Measurements from ENCODE around the gene AP2A2.

Gene AP2A2

DNA sequence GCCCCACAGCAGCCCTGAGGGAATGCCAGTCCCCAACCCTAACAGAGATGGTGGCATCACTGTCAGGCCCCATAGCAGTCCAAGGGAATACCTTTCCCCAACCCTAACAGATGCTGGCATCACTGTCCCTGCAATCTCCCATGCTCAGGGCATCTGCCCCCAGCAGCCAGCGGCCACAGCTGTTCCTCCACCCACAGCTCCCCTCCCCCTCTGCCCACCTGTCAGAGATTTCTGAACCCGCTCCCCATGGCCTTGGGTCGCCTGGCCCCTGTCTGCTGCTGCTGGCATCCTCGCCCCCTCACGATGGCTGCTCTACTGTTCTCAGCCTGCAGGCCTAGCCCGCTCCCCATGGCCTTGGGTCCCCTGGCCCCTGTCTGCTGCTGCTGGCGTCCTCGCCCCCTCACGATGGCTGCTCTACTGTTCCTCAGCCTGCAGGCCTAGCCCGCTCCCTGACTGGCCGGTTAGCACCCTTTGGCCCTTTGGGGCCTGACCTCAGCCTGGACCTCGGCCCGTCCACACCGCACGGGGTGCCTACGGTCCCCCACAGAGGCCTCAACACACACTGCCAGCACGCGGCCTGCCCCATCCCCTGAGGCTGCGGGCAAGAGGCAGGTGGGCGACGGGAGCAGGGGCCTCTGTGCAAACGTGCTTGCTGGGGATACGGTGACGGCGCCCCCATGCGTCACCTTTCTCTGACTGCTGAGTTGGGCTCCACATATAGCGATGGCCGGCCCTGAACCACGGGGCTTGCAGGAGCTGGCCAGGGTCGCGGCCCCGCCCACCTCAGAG lies 35.8 kb upstream of the AP2A2 start:
- H3K27me3 ChIP-seq (ENCODE audit: insufficient read depth, low read length), result no peaks in the 10 kb centered on the region
- peaks cover 8% of the 10 kb centered on the region; the same call in 1 of the 2 replicates for H3K4me1 ChIP-seq (ENCODE audit: insufficient read depth, low read length)
- H3K27ac ChIP-seq (ENCODE audit: low read depth, low read length), result no peak overlapping the region
- H3K9ac ChIP-seq (ENCODE audit: low read depth, low read length), result no peak overlapping the region
- 91% methylated on average over 32 of the region's 32 CpGs for WGBS
- H3K36me3 ChIP-seq (ENCODE audit: insufficient read depth, low read length), result peaks cover 15% of the 10 kb centered on the region
- H3K4me3 ChIP-seq (ENCODE audit: low read length), result no peak overlapping the region
- no peaks in the 10 kb centered on the region for H3K9me3 ChIP-seq (ENCODE audit: insufficient read depth, low read depth, low read length)

DNA sequence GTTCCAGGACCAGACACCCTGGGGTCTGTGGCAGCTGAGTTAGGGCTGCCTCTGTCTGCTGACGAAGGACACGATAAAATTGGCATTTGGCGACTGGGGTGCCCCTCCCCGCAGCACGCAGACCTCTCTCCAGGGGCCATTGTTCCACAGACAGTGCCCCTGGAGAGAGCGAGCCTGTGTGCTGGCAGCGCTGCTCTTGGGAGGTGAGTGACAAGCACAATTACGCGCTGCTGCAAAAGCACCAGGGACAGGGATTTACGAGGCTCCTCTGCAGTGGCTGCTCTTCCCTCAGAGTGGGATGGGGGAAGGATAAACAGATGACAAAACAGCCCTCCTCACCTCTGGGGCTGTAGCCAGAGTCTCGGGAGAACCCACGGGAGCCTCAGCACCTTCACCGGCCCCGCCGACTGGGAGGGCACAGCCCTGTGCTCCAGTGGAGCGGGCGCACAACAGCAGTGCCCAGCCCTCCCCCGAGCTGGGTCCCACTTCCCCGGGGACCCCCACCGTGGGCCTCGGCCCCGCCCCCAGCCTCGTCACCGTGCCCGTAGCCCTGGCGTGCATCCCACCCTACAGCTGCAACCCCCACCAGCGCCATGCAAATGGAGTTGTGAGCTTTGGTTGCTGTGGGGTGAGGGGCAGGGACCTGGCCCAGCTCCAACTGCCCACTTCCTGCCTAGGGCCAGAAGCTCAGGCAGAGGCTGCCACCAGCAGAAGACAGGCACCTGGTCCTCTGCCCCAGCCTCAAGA lies 34.7 kb upstream of the AP2A2 start:
- 70% methylated on average over 27 of the region's 27 CpGs for WGBS
- Histone ChIP-seq H3K36me3 (ENCODE audit: insufficient read depth, low read length) (peaks cover 15% of the 10 kb centered on the region), H3K9me3 (ENCODE audit: insufficient read depth, low read depth, low read length) (no peaks in the 10 kb centered on the region), H3K9ac (ENCODE audit: low read depth, low read length) (no peak overlapping the region; the same call in 1 of the 2 replicates), H3K4me3 (ENCODE audit: low read length) (no peak overlapping the region), H3K4me1 (ENCODE audit: insufficient read depth, low read length) (peaks cover 8% of the 10 kb centered on the region; the same call in 1 of the 2 replicates), H3K27me3 (ENCODE audit: insufficient read depth, low read length) (no peaks in the 10 kb centered on the region), H3K27ac (ENCODE audit: low read depth, low read length) (no peak overlapping the region; the same call in 1 of the 2 replicates)

DNA sequence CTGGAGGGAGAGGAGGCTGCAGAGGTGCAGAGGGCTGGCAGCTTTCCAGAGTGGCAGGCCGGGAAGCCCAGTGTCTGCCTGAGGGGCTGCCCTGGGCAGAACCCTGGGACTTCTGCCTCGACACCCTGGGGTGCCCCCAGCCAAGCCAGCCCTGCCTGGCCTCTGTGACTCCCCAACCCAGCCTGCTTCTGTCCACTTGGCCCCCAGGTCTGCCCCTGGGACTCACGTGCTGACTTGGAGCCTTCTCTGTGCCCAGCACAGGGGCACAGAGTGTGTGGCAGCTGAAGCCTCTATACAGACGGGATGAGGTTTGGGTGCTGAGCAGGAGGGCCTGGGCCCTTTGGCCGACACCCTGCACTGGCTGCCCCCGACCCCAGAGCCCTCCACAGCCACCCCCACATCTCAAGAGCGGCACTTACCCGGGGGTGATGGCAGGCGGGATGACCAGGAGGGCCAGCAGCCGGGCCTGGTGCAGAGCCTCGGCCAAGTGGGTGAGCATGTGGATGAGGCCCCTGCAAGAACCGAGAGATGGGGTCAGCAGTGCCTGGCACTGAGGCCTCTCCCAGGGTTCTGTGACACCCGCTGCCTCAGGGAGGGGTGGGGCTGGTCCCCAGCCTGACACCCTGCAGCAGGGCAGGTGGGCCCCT lies 32.5 kb upstream of the AP2A2 start:
- Histone ChIP-seq H3K9me3 (ENCODE audit: insufficient read depth, low read depth, low read length) (no peaks in the 10 kb centered on the region), H3K27me3 (ENCODE audit: insufficient read depth, low read length) (no peaks in the 10 kb centered on the region), H3K4me3 (ENCODE audit: low read length) (no peak overlapping the region), H3K9ac (ENCODE audit: low read depth, low read length) (no peak overlapping the region), H3K4me1 (ENCODE audit: insufficient read depth, low read length) (peaks cover 8% of the 10 kb centered on the region; the same call in 1 of the 2 replicates), H3K36me3 (ENCODE audit: insufficient read depth, low read length) (0 out of 2 replicates have a peak, but pooled peaks cover 1% of the 10 kb centered on the region), H3K27ac (ENCODE audit: low read depth, low read length) (no peak overlapping the region)
- 94% methylated on average over 13 of the region's 13 CpGs for WGBS

- Histone ChIP-seq H3K27ac (ENCODE audit: low read depth, low read length) (no peak overlapping the region), H3K36me3 (ENCODE audit: insufficient read depth, low read length) (peaks cover 17% of the 10 kb centered on the region), H3K4me3 (ENCODE audit: low read length) (no peak overlapping the region), H3K4me1 (ENCODE audit: insufficient read depth, low read length) (peaks cover 8% of the 10 kb centered on the region; the same call in 1 of the 2 replicates), H3K27me3 (ENCODE audit: insufficient read depth, low read length) (no peaks in the 10 kb centered on the region), H3K9me3 (ENCODE audit: insufficient read depth, low read depth, low read length) (no peaks in the 10 kb centered on the region), H3K9ac (ENCODE audit: low read depth, low read length) (no peak overlapping the region)
- WGBS, result 92% methylated on average over 12 of the region's 12 CpGs
Measured at GRCh38 chr11:894575-895201, 31.0 kb upstream of the AP2A2 start.

DNA sequence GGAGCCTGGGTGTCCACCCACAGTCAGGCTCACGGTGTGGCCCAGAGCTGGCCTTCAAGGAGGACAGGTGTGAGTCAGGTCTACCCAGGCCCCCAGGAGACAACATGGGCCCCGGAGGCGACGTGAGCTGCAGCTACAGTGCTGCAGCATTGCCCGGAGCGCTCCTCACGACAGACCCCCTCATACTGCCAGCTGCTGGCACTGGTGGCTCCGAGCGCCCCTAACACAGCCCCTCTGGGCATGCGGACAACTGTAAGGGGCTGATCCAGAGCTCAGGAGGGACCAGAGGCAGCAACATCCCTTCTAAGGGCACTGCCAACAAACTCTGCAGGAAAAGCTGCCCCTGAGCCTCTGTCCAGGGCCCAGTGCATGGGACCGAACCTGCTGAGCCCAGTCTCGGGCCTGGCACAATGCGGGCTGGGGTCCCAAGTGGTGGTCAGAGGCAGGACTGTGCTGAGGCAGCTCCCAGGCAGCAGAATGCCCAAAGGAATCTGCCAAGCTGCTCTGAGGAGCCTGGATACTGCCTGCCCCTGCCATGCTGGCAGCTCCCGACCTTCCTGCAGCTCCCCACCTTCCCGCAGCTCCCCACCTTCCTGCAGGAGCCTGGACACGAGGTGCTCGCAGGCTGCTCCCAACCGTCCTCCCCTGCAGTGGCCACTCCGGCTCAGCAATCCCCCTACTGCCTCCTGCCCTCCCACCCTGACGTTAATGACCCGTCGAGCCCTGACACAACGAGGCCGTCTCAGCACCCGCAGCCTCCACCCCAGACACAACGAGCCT lies 30.1 kb upstream of the AP2A2 start:
- WGBS, result 94% methylated on average over 26 of the region's 26 CpGs
- Histone ChIP-seq H3K27me3 (ENCODE audit: insufficient read depth, low read length) (no peaks in the 10 kb centered on the region), H3K9ac (ENCODE audit: low read depth, low read length) (no peak overlapping the region), H3K4me1 (ENCODE audit: insufficient read depth, low read length) (peaks cover 8% of the 10 kb centered on the region; the same call in 1 of the 2 replicates), H3K4me3 (ENCODE audit: low read length) (no peak overlapping the region), H3K9me3 (ENCODE audit: insufficient read depth, low read depth, low read length) (no peaks in the 10 kb centered on the region), H3K27ac (ENCODE audit: low read depth, low read length) (no peak overlapping the region), H3K36me3 (ENCODE audit: insufficient read depth, low read length) (peaks cover 25% of the 10 kb centered on the region)

DNA sequence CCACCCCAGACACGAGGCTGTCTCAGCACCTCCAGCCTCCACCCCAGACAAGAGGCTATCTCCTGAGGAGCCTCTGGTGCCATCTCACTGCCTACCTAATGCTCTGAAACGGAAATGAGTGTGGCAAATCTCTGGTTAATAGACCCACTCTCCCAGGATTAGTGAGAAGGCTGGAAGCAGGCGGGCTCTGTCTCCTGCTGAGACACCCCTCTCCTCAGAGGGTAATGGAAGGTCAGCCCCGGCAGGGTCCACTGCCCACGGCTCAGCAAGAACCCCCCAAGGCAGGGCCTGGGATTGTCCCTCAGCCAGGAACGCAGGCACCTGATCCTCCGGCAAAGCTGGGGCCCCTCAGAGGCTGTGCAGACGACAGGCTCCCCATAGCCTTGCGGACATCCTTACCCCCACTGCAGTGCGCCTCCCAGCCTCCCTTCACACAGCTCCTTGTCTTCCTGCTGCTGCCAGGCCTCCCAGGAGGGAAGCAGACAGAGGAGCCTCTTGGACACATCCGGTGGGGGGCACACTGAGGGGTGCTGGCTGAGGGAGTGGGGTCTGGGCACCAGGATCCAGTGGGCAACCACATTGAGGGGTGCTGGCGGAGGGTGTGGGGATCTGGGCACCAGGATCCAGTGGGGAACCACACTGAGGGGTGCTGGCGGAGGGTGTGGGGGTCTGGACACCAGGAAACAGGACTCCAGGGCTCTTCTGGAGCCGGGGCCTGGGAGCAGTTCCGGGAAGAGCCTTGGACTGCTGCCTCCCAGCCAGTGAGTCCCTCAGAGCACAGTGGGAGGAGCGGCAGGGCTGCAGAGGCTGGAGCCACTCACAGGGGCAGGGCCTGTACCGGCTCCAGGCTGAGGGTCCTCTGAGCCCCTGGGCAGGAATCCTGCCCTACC lies 28.2 kb upstream of the AP2A2 start:
- Histone ChIP-seq H3K36me3 (ENCODE audit: insufficient read depth, low read length) (peaks cover 45% of the 10 kb centered on the region), H3K4me1 (ENCODE audit: insufficient read depth, low read length) (no peaks in the 10 kb centered on the region), H3K9me3 (ENCODE audit: insufficient read depth, low read depth, low read length) (no peaks in the 10 kb centered on the region), H3K4me3 (ENCODE audit: low read length) (no peak overlapping the region), H3K9ac (ENCODE audit: low read depth, low read length) (no peak overlapping the region), H3K27ac (ENCODE audit: low read depth, low read length) (no peak overlapping the region), H3K27me3 (ENCODE audit: insufficient read depth, low read length) (no peaks in the 10 kb centered on the region)
- WGBS, result 91% methylated on average over 17 of the region's 17 CpGs

GRCh38 chr11:898143-898511 lies 27.5 kb upstream of the AP2A2 start:
- Histone ChIP-seq H3K27ac (ENCODE audit: low read depth, low read length) (no peak overlapping the region), H3K27me3 (ENCODE audit: insufficient read depth, low read length) (no peaks in the 10 kb centered on the region), H3K4me3 (ENCODE audit: low read length) (no peak overlapping the region), H3K9me3 (ENCODE audit: insufficient read depth, low read depth, low read length) (no peaks in the 10 kb centered on the region), H3K9ac (ENCODE audit: low read depth, low read length) (no peak overlapping the region), H3K36me3 (ENCODE audit: insufficient read depth, low read length) (peaks cover 51% of the 10 kb centered on the region), H3K4me1 (ENCODE audit: insufficient read depth, low read length) (no peaks in the 10 kb centered on the region)
- WGBS, result 87% methylated on average over 10 of the region's 10 CpGs

- WGBS, result 93% methylated on average over 22 of the region's 22 CpGs
- H3K4me3 ChIP-seq (ENCODE audit: low read length), result no peak overlapping the region
- peaks cover 57% of the 10 kb centered on the region for H3K36me3 ChIP-seq (ENCODE audit: insufficient read depth, low read length)
- no peaks in the 10 kb centered on the region for H3K9me3 ChIP-seq (ENCODE audit: insufficient read depth, low read depth, low read length)
- H3K27me3 ChIP-seq (ENCODE audit: insufficient read depth, low read length), result no peaks in the 10 kb centered on the region
- H3K4me1 ChIP-seq (ENCODE audit: insufficient read depth, low read length), result no peaks in the 10 kb centered on the region
- no peak overlapping the region for H3K27ac ChIP-seq (ENCODE audit: low read depth, low read length)
- H3K9ac ChIP-seq (ENCODE audit: low read depth, low read length), result no peak overlapping the region
Measured at GRCh38 chr11:898540-899190, 27.0 kb upstream of the AP2A2 start.

GRCh38 chr11:899724-900123 lies 25.9 kb upstream of the AP2A2 start:
- peaks cover 67% of the 10 kb centered on the region for H3K36me3 ChIP-seq (ENCODE audit: insufficient read depth, low read length)
- 93% methylated on average over 11 of the region's 11 CpGs for WGBS
- no peaks in the 10 kb centered on the region for H3K4me1 ChIP-seq (ENCODE audit: insufficient read depth, low read length)
- H3K27ac ChIP-seq (ENCODE audit: low read depth, low read length), result no peak overlapping the region
- H3K9ac ChIP-seq (ENCODE audit: low read depth, low read length), result no peak overlapping the region
- H3K27me3 ChIP-seq (ENCODE audit: insufficient read depth, low read length), result no peaks in the 10 kb centered on the region
- H3K9me3 ChIP-seq (ENCODE audit: insufficient read depth, low read depth, low read length), result no peaks in the 10 kb centered on the region
- H3K4me3 ChIP-seq (ENCODE audit: low read length), result no peak overlapping the region

Measured in HUES64 (cell line).